Kasumi-1 (cell line): ENCODE data around the gene MYBPC3.

Source experiments
- DNase-seq, 2 experiments: peaks; one replicate each; lab custom pipeline; 2025; lab: John Stamatoyannopoulos, UW

Gene MYBPC3

GRCh38 chr11:47384498-47384897, 32.0 kb upstream of the MYBPC3 start:
- no peak for DNase-seq

GRCh38 chr11:47383071-47383470, 30.6 kb upstream of the MYBPC3 start:
- no peak for DNase-seq

- DNase-seq, result no peak
Measured at GRCh38 chr11:47380078-47380477, 27.6 kb upstream of the MYBPC3 start.

GRCh38 chr11:47379317-47379716, 26.8 kb upstream of the MYBPC3 start:
- no peak for DNase-seq

GRCh38 chr11:47378836-47379170, 26.3 kb upstream of the MYBPC3 start:
- no peak for DNase-seq

- peak; percentile 95 to 96 for DNase-seq
Measured at GRCh38 chr11:47378010-47378835, 25.7 kb upstream of the MYBPC3 start, which contains the start of gene SPI1. TSS of gene SPI1 (minus strand) at chr11:47378547. CDS start at chr11:47378353, 194 bp downstream.

- DNase-seq, result peak; percentile 25 to 26
Measured at GRCh38 chr11:47377571-47378009, 25.1 kb upstream of the MYBPC3 start.

GRCh38 chr11:47376525-47377371, 24.2 kb upstream of the MYBPC3 start:
- peak; percentile 55 to 67 for DNase-seq

GRCh38 chr11:47376107-47376524, 23.6 kb upstream of the MYBPC3 start:
- no peak for DNase-seq

GRCh38 chr11:47375546-47376085, 23.1 kb upstream of the MYBPC3 start:
- DNase-seq, result no peak

GRCh38 chr11:47375020-47375419, 22.5 kb upstream of the MYBPC3 start:
- no peak for DNase-seq

GRCh38 chr11:47374720-47375019, 22.2 kb upstream of the MYBPC3 start:
- DNase-seq, result no peak

GRCh38 chr11:47373876-47374719, 21.6 kb upstream of the MYBPC3 start:
- DNase-seq, result peak; percentile 57 to 63

GRCh38 chr11:47372422-47372821, 19.9 kb upstream of the MYBPC3 start:
- no peak for DNase-seq

- no peak for DNase-seq
Measured at GRCh38 chr11:47369676-47370075, 17.2 kb upstream of the MYBPC3 start.

- no peak for DNase-seq
Measured at GRCh38 chr11:47366020-47366490, 13.6 kb upstream of the MYBPC3 start.

- no peak for DNase-seq
Measured at GRCh38 chr11:47361419-47361818, 8.9 kb upstream of the MYBPC3 start.

GRCh38 chr11:47360341-47360740, 7.8 kb upstream of the MYBPC3 start:
- no peak for DNase-seq

- peak; percentile 69 to 79 for DNase-seq
Measured at GRCh38 chr11:47359586-47359985, 7.1 kb upstream of the MYBPC3 start.

- no peak for DNase-seq
Measured at GRCh38 chr11:47359162-47359561, 6.7 kb upstream of the MYBPC3 start.

GRCh38 chr11:47358731-47359051, 6.2 kb upstream of the MYBPC3 start:
- DNase-seq, result no peak
